ENCODE data around the gene ATPAF2. TPM values are rescaled to one million over a fixed set of nuclear protein-coding genes. Genes with fewer than 3 reads are reported as not detected.

Gene ATPAF2
- total and polyA plus RNA-seq, 10 of the 15 experiments (the other 5 are each of a cell fraction or from before 2014, with no cell fraction given): 6.5 to 33.0 (median 26.5) TPM

DNA sequence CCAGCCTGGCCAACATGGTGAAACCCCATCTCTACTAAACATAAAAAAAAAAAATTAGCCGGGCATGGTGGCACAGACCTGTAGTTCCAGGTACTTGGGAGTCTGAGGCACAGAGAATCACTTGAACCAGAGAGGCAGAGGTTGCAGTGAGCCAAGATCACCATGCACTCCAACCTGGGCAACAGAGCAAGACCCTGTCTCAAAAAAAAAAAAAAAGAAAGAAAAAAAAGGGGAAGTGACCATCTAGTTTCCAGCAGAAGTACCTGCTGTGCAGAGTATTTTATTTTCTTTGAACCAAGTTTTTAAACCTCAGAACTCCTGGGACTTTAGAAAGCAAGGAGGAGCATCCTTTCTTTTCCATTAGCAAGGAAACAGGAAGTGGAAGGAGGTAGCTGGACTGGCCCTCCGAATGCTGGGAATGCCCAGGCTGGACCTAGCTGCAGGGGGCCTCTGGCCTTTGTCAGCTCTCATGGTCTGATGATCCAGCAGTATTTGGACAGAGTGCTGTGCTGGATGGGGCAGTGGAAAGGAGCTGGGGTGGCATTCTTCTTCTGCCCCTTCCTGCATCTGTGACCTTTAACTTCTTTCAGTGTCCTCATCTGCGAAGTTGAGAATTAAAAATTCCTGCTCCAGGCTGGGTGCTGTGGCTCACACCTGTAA lies 6.9 kb upstream of the ATPAF2 start:
- in situ Hi-C loops (cut with MboI) (no loop called here), intact Hi-C loops (cut with micrococcal nuclease; ENCODE audit: unreplicated experiment) (no loop called here)
- H2AFZ ChIP-seq (ENCODE audit: control insufficient read depth, low read depth, low read length): no peak overlapping the region
- ATAC-seq: no peak
- ChIA-PET CTCF (interaction anchor here (1.1 kb wide), 1 partner anchor 10 kb away, joined by 3 read pairs; no protein-coding TSS in a partner anchor), SMC1A (ENCODE audit: uncharacterized antibody, unreplicated experiment) (interaction anchor here (0.6 kb wide), 1 partner anchor 126 kb away, joined by 3 read pairs; no protein-coding TSS in a partner anchor), POLR2A (no interaction called here), RAD21 (ENCODE audit: unreplicated experiment) (no interaction called here)
- no peak overlapping the region for H3K9ac ChIP-seq (ENCODE audit: control insufficient read depth, insufficient read depth, low read length)
- H3K79me2 ChIP-seq (ENCODE audit: control insufficient read depth, insufficient read depth, low read length): no peaks in the 10 kb centered on the region; the same call in 1 of the 2 replicates
- no peaks in the 10 kb centered on the region for H3K27me3 ChIP-seq (replicated peaks in 1 of 2; ENCODE audit: control insufficient read depth in 2 of 2, insufficient read depth in 2 of 2, low read length in 1 of 2)
- peaks cover 0 to 2% of the 10 kb centered on the region in 2 experiments; a peak in 1 of 4 replicates for H3K36me3 ChIP-seq (ENCODE audit: control insufficient read depth in 2 of 2, insufficient read depth in 2 of 2, low read length in 1 of 2)
- WGBS (ENCODE audit: insufficient coverage, insufficient replicate concordance, low lambda C conversion rate, missing lambda C conversion rate): 85% methylated on average over 3 of the region's 3 CpGs
- H3K4me2 ChIP-seq (ENCODE audit: control insufficient read depth, insufficient read depth): no peak overlapping the region
- H3K9me3 ChIP-seq (replicated peaks; ENCODE audit: control insufficient read depth, insufficient read depth, low read length): no peaks in the 10 kb centered on the region
- no peaks in the 10 kb centered on the region for H4K20me1 ChIP-seq (ENCODE audit: control insufficient read depth, insufficient read depth)
- TF ChIP-seq ZNF384 (IDR thresholded peaks at IDR 0.05; ENCODE audit: borderline replicate concordance, low read depth, low read length) (peak; percentile 63; the same call in 1 of the 2 replicates), NFXL1 (IDR thresholded peaks at IDR 0.05; ENCODE audit: borderline replicate concordance) (no peak), SPI1 (IDR thresholded peaks at IDR 0.05; ENCODE audit: borderline replicate concordance, insufficient read depth, low read depth, low read length) (peak; percentile 76)
- no peak for FAIRE-seq
- no peak for DNase-seq (ENCODE audit: low read depth, low spot score)
- H3K4me3 ChIP-seq: no peak overlapping the region
- H3K4me1 ChIP-seq (ENCODE audit: control insufficient read depth, insufficient read depth, low read length): peaks cover 1% of the 10 kb centered on the region
- no TSS peak for BruUV-seq (replicated peaks)
- no peak overlapping the region for H3K27ac ChIP-seq (ENCODE audit: control insufficient read depth, insufficient read depth)

DNA sequence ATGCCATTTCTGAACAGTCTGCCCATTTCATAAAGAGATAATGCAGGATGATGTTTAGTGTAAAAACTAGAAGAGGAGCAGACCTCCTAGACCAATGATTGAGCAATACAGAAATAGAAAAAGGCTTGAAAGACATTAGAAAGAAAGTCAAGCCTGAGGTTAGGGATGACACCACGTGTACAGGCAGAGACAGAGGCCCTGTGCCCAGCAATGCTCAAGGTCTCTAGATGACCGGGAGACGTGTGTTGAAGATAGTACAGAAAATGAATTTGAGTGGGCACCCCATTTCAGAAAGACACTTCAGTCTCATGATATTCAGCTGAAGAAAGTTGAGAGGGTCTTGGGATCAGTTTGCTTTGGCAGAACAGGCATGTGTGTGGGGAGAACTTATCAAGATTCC lies 5.6 kb upstream of the ATPAF2 start:
- POLR2A ChIA-PET: no interaction called here
- RAD21 ChIA-PET (ENCODE audit: unreplicated experiment): no interaction called here
- no peak for ATAC-seq
- H2AFZ ChIP-seq (ENCODE audit: control insufficient read depth, low read depth, low read length): no peak overlapping the region
- no peaks in the 10 kb centered on the region for H4K20me1 ChIP-seq (ENCODE audit: control insufficient read depth, insufficient read depth)
- in situ Hi-C loops (cut with MboI) (no loop called here), intact Hi-C loops (cut with micrococcal nuclease; ENCODE audit: unreplicated experiment) (no loop called here)
- 76% methylated on average over 3 of the region's 3 CpGs for WGBS (ENCODE audit: insufficient coverage, insufficient replicate concordance, low lambda C conversion rate, missing lambda C conversion rate)
- peaks cover 10% of the 10 kb centered on the region for H3K79me2 ChIP-seq (ENCODE audit: control insufficient read depth, insufficient read depth, low read length)
- no peak overlapping the region for H3K4me2 ChIP-seq (ENCODE audit: control insufficient read depth, insufficient read depth)
- no peak overlapping the region for H3K27ac ChIP-seq (ENCODE audit: control insufficient read depth, insufficient read depth)
- H3K9me3 ChIP-seq (replicated peaks; ENCODE audit: control insufficient read depth, insufficient read depth, low read length): no peaks in the 10 kb centered on the region
- no peak overlapping the region for H3K9ac ChIP-seq (ENCODE audit: control insufficient read depth, insufficient read depth, low read length)
- CTCF ChIA-PET: no interaction called here
- FAIRE-seq: no peak
- H3K4me3 ChIP-seq: no peak overlapping the region
- H3K4me1 ChIP-seq (ENCODE audit: control insufficient read depth, insufficient read depth, low read length): peaks cover 8% of the 10 kb centered on the region
- BruUV-seq (replicated peaks): no TSS peak
- no peaks in the 10 kb centered on the region for H3K27me3 ChIP-seq (replicated peaks in 1 of 2; ENCODE audit: control insufficient read depth in 2 of 2, insufficient read depth in 2 of 2, low read length in 1 of 2)
- DNase-seq (ENCODE audit: low read depth, low spot score): no peak
- SMC1A ChIA-PET (ENCODE audit: uncharacterized antibody, unreplicated experiment): no interaction called here
- H3K36me3 ChIP-seq (ENCODE audit: control insufficient read depth in 2 of 2, insufficient read depth in 2 of 2, low read length in 1 of 2): peaks cover 0 to 2% of the 10 kb centered on the region in 2 experiments; a peak in 1 of 4 replicates
- TF ChIP-seq GATAD2B (conservative IDR thresholded peaks at IDR 0.05; ENCODE audit: low read depth): no peak
- no peak for TF ChIP-seq RBBP5 (conservative IDR thresholded peaks at IDR 0.05)
- TF ChIP-seq TAF1 (IDR thresholded peaks at IDR 0.05; ENCODE audit: borderline replicate concordance, low read depth, low read length): no peak
- TF ChIP-seq CBX5 (IDR thresholded peaks at IDR 0.05; ENCODE audit: low read depth): no peak
- no peak for TF ChIP-seq BHLHE40 (IDR thresholded peaks at IDR 0.05; ENCODE audit: borderline replicate concordance in 1 of 2, low read depth in 2 of 2, low read length in 1 of 2)
- no peak for TF ChIP-seq SMAD5 (IDR thresholded peaks at IDR 0.05; ENCODE audit: low read depth)
- TF ChIP-seq, protein P1, sequence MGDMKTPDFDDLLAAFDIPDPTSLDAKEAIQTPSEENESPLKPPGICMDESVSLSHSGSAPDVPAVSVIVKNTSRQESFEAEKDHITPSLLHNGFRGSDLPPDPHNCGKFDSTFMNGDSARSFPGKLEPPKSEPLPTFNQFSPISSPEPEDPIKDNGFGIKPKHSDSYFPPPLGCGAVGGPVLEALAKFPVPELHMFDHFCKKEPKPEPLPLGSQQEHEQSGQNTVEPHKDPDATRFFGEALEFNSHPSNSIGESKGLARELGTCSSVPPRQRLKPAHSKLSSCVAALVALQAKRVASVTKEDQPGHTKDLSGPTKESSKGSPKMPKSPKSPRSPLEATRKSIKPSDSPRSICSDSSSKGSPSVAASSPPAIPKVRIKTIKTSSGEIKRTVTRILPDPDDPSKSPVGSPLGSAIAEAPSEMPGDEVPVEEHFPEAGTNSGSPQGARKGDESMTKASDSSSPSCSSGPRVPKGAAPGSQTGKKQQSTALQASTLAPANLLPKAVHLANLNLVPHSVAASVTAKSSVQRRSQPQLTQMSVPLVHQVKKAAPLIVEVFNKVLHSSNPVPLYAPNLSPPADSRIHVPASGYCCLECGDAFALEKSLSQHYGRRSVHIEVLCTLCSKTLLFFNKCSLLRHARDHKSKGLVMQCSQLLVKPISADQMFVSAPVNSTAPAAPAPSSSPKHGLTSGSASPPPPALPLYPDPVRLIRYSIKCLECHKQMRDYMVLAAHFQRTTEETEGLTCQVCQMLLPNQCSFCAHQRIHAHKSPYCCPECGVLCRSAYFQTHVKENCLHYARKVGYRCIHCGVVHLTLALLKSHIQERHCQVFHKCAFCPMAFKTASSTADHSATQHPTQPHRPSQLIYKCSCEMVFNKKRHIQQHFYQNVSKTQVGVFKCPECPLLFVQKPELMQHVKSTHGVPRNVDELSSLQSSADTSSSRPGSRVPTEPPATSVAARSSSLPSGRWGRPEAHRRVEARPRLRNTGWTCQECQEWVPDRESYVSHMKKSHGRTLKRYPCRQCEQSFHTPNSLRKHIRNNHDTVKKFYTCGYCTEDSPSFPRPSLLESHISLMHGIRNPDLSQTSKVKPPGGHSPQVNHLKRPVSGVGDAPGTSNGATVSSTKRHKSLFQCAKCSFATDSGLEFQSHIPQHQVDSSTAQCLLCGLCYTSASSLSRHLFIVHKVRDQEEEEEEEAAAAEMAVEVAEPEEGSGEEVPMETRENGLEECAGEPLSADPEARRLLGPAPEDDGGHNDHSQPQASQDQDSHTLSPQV (IDR thresholded peaks at IDR 0.05): no peak
- TF ChIP-seq RAD51 (IDR thresholded peaks at IDR 0.05): no peak
- TF ChIP-seq MTA3 (IDR thresholded peaks at IDR 0.05; ENCODE audit: borderline replicate concordance, low read length): no peak
- TF ChIP-seq RELA (IDR thresholded peaks at IDR 0.05; ENCODE audit: borderline replicate concordance, partially characterized antibody): no peak
